IMR-90 (cell line): Measurements from ENCODE around the gene RHOXF2. TPM values are rescaled to one million over a fixed set of nuclear protein-coding genes. Genes with fewer than 3 reads are reported as not detected.
"Not testable (repeated sequence)": the region's sequence is repeated elsewhere in the genome, so short reads cannot be mapped to it uniquely, and the experiment has no call there.

Experiments used
- ATAC-seq: fragments of 200-7000 bp; cut with Tn5 transposase; 2 replicates; pipeline ENCODE4 v1.9.1; 2020; ENCODE audit warnings: low read depth, mild to moderate bottlenecking, moderate library complexity
- BruUV-seq: library from RNA; stranded (reverse); fragments of 400-500 nt; replicated peaks from 2 replicates; lab custom pipeline; 2021; lab: Mats Ljungman, UMichigan
- CTCF ChIA-PET: fragments of 300-600 bp; formaldehyde crosslinking; extraction: SDS; loops from one replicate; lab custom pipeline; 2021; ENCODE audit warnings: antibody characterized with exemption; lab: Yijun Ruan, JAX
- POLR2A ChIA-PET: fragments of 300-600 bp; sonication (Branson Sonifier 250); formaldehyde crosslinking; loops from one replicate; lab custom pipeline; 2022; ENCODE audit warnings: antibody characterized with exemption; ENCODE audit not compliant: unreplicated experiment; lab: Charles Lee
- DNase-seq: peaks from one replicate; pipeline ENCODE4 v3.0.0; 2013
- H2AFZ ChIP-seq: replicated peaks from 2 replicates; pipeline ENCODE3; 2013; ENCODE audit warnings: low read length, mild to moderate bottlenecking; ENCODE audit not compliant: poor library complexity
- H2AK5ac ChIP-seq: 2 replicates; pipeline ENCODE4 v1.6.1; 2013; ENCODE audit warnings: low read depth, low read length, inconsistent platforms
- H2AK9ac ChIP-seq: replicated peaks from 2 replicates; pipeline ENCODE3; 2013; ENCODE audit warnings: mild to moderate bottlenecking, low read depth, low read length, moderate library complexity; ENCODE audit not compliant: poor library complexity
- H2BK120ac ChIP-seq: 2 replicates; pipeline ENCODE4 v1.6.1; 2013; ENCODE audit warnings: low read depth, low read length, inconsistent platforms
- H2BK15ac ChIP-seq: 3 replicates; pipeline ENCODE4 v1.6.1; 2013; ENCODE audit warnings: low read depth, low read length, inconsistent platforms
- H2BK20ac ChIP-seq: 2 replicates; pipeline ENCODE4 v1.6.1; 2013; ENCODE audit warnings: low read depth, mild to moderate bottlenecking, inconsistent platforms, low read length, moderate library complexity
- H2BK5ac ChIP-seq: 2 replicates; pipeline ENCODE4 v1.6.1; 2013; ENCODE audit warnings: mild to moderate bottlenecking, low read depth, low read length, inconsistent platforms; ENCODE audit not compliant: poor library complexity, severe bottlenecking
- H3K14ac ChIP-seq: replicated peaks from 2 replicates; pipeline ENCODE4 v1.6.1; 2013; ENCODE audit warnings: low read depth, low read length, inconsistent platforms
- H3K18ac ChIP-seq: 2 replicates; pipeline ENCODE4 v1.6.1; 2013; ENCODE audit warnings: low read depth, low read length, control low read depth
- H3K23ac ChIP-seq: 2 replicates; pipeline ENCODE4 v1.6.1; 2013; ENCODE audit warnings: low read depth, low read length, inconsistent platforms
- H3K27ac ChIP-seq: 2 replicates; pipeline ENCODE4 v1.5.1; 2013; ENCODE audit warnings: mild to moderate bottlenecking, control low read depth, low read length; ENCODE audit not compliant: insufficient read depth
- H3K27me3 ChIP-seq: 2 replicates; pipeline ENCODE4 v1.6.1; 2013; ENCODE audit warnings: low read length; ENCODE audit not compliant: control insufficient read depth, insufficient read depth
- H3K36me3 ChIP-seq: 2 replicates; pipeline ENCODE4 v1.6.1; 2013; ENCODE audit warnings: low read length, mixed read lengths; ENCODE audit not compliant: control insufficient read depth, insufficient read depth
- H3K4ac ChIP-seq: 2 replicates; pipeline ENCODE4 v1.6.1; 2013; ENCODE audit warnings: low read depth, low read length, inconsistent platforms
- H3K4me1 ChIP-seq: 2 replicates; pipeline ENCODE4 v1.6.1; 2013; ENCODE audit warnings: low read length, mixed read lengths; ENCODE audit not compliant: control insufficient read depth, insufficient read depth
- H3K4me2 ChIP-seq: 2 replicates; pipeline ENCODE4 v1.6.1; 2013; ENCODE audit warnings: low read depth, mild to moderate bottlenecking, control low read depth, low read length, moderate library complexity
- H3K4me3 ChIP-seq: 2 replicates; pipeline ENCODE4 v1.5.1; 2013; ENCODE audit warnings: low read depth, mild to moderate bottlenecking, control low read depth, low read length, moderate library complexity; ENCODE audit not compliant: insufficient read depth
- H3K56ac ChIP-seq: 2 replicates; pipeline ENCODE4 v1.6.1; 2013; ENCODE audit warnings: low read length, inconsistent platforms; ENCODE audit not compliant: insufficient read depth; ENCODE audit errors: extremely low read depth
- H3K79me1 ChIP-seq, 2 experiments: 2 replicates each; pipeline ENCODE4 v1.6.1; 2013; ENCODE audit warnings: low read length in 2 of 2, inconsistent platforms in 1 of 2, low read depth in 1 of 2
- H3K9ac ChIP-seq: 2 replicates; pipeline ENCODE4 v1.6.1; 2013; ENCODE audit warnings: low read depth, low read length, control low read depth
- H3K9me1 ChIP-seq: 2 replicates; pipeline ENCODE4 v1.6.1; 2013; ENCODE audit warnings: low read length, inconsistent platforms; ENCODE audit not compliant: insufficient read depth
- H3K9me3 ChIP-seq: 2 replicates; pipeline ENCODE4 v1.6.1; 2013; ENCODE audit warnings: low read length; ENCODE audit not compliant: control insufficient read depth, insufficient read depth
- H4K20me1 ChIP-seq: 2 replicates; pipeline ENCODE4 v1.6.1; 2013; ENCODE audit warnings: low read length, inconsistent platforms; ENCODE audit not compliant: insufficient read depth
- H4K5ac ChIP-seq: 2 replicates; pipeline ENCODE4 v1.6.1; 2013; ENCODE audit warnings: mild to moderate bottlenecking, low read depth, low read length, control low read depth
- H4K8ac ChIP-seq, 2 experiments: 2 replicates each; pipeline ENCODE4 v1.6.1; 2013; ENCODE audit warnings: low read depth in 2 of 2, low read length in 2 of 2, control low read depth in 1 of 2, inconsistent platforms in 1 of 2
- H4K91ac ChIP-seq: 2 replicates; pipeline ENCODE4 v1.6.1; 2013; ENCODE audit warnings: low read depth, low read length, inconsistent platforms; ENCODE audit not compliant: insufficient read depth
- WGBS, 2 experiments: methylation state at CpG; one replicate each; pipeline versions ENCODE4 v1.1.5 to v1.1.7; 2013; ENCODE audit warnings: missing lambda C conversion rate in 2 of 2; ENCODE audit not compliant: insufficient read length in 1 of 2; ENCODE audit errors: extremely low coverage in 2 of 2; 5-methylcytosine and 5-hydroxymethylcytosine counted together
- dilution Hi-C: fragments of 300-500 bp; cut with HindIII; formaldehyde crosslinking; loops from one replicate; pipeline ENCODE4 v1.14.3; 2018; ENCODE audit warnings: low sequenced_read_pairs; ENCODE audit not compliant: unreplicated experiment
- in situ Hi-C: fragments of 300-500 bp; cut with MboI; formaldehyde crosslinking; loops from 3 replicates; pipeline ENCODE4 v1.14.3; 2019; ENCODE audit warnings: low sequenced_read_pairs, inconsistent platforms, mixed read lengths
- intact Hi-C: fragments of 100-400 bp; cut with micrococcal nuclease; formaldehyde crosslinking; loops from 2 replicates; pipeline ENCODE4 v1.10.0; 2022
- polyA plus RNA-seq, 3 experiments: library from polyadenylated mRNA; depleted of rRNA; stranded (reverse); fragments of >200 nt; gene quantifications; 2 replicates each; pipeline ENCODE4 v1.2.3, GENCODE V29; 2012; ENCODE audit warnings: low replicate concordance in 1 of 3
- total RNA-seq: library from RNA; depleted of rRNA; stranded (reverse); fragments of >200 nt; gene quantifications from 2 replicates; pipeline ENCODE4 v1.2.3, GENCODE V29; 2012

RHOXF2 gene
- total and polyA plus RNA-seq, 2 of the 4 experiments (the other 2 are of a cell fraction) = not detected

DNA sequence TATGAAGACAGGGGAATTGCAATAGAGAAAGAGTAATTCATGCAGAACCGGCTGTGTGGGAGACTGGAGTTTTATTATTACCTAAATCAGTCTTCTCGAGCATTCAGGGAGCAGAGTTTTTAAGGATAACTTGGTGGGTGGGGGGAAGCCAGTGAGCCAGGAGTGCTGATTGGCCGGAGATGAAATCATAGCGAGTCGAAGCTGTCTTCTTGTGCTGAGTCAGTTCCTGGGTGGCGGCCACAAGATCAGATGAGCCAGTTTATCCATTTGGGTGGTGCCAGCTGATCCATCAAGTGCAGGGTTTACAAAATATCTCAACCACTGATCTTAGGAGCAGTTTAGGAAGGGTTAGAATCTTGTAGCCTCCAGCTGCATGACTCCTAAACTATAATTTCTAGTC, 34.8 kb downstream of the RHOXF2 start:
- H4K91ac ChIP-seq, ATAC-seq, dilution Hi-C loops, H3K79me1 ChIP-seq, H3K56ac ChIP-seq, CTCF ChIA-PET, H3K9me1 ChIP-seq, H3K27ac ChIP-seq, H3K4ac ChIP-seq, H4K5ac ChIP-seq, H3K4me2 ChIP-seq, H3K4me3 ChIP-seq, H3K27me3 ChIP-seq, H4K20me1 ChIP-seq, H3K36me3 ChIP-seq, H4K8ac ChIP-seq, H3K9ac ChIP-seq, H2AFZ ChIP-seq, H2BK20ac ChIP-seq, H2AK5ac ChIP-seq, H3K14ac ChIP-seq, H3K4me1 ChIP-seq, H2BK5ac ChIP-seq, POLR2A ChIA-PET, BruUV-seq, H2BK120ac ChIP-seq, H2BK15ac ChIP-seq, DNase-seq, H3K18ac ChIP-seq, H3K23ac ChIP-seq, in situ Hi-C loops, intact Hi-C loops, H2AK9ac ChIP-seq, H3K9me3 ChIP-seq: not testable (repeated sequence)
- no CpG with 5 or more reads among the region's 6 CpGs for WGBS, 2 experiments

DNA sequence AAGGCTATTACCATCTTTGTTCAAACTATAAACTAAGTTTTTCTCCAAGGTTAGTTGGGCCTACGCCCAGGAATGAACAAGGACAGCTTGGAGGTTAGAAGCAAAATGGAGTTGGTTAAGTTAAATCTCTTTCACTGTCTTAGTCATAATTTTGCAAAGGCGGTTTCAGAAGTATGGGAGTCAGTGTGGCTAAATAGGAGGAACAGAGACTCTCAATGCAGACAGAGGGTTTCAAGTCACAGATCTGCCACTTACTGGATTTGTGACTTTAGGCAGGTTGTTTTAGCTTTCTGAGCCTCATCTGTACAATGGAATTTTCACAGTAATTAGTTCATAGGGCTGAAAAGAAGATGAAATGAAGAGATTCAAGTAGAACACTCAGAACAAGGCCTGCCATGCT, 35.3 kb downstream of the RHOXF2 start:
- H3K14ac ChIP-seq, H3K4me3 ChIP-seq, H3K4ac ChIP-seq, H3K9me1 ChIP-seq, H2AK9ac ChIP-seq, H3K79me1 ChIP-seq, in situ Hi-C loops, H3K36me3 ChIP-seq, H4K91ac ChIP-seq, CTCF ChIA-PET, H4K5ac ChIP-seq, H2BK120ac ChIP-seq, H3K23ac ChIP-seq, H3K9ac ChIP-seq, DNase-seq, H3K4me1 ChIP-seq, H3K56ac ChIP-seq, H4K8ac ChIP-seq, H3K27ac ChIP-seq, H3K4me2 ChIP-seq, H3K27me3 ChIP-seq, H2BK5ac ChIP-seq, H2AK5ac ChIP-seq, BruUV-seq, POLR2A ChIA-PET, ATAC-seq, H4K20me1 ChIP-seq, H2AFZ ChIP-seq, dilution Hi-C loops, H3K18ac ChIP-seq, H2BK20ac ChIP-seq, intact Hi-C loops, H3K9me3 ChIP-seq, H2BK15ac ChIP-seq: not testable (repeated sequence)
- WGBS, 2 experiments = no CpG with 5 or more reads among the region's 2 CpGs
